H1 (cell line): ENCODE measurements around the gene CAMTA1. TPM values are rescaled to one million over a fixed set of nuclear protein-coding genes. Genes with fewer than 3 reads are reported as not detected.

Experiments
- CTCF ChIA-PET: fragments of 300-600 bp; sonication (Branson Sonifier 250); formaldehyde crosslinking; loops from one replicate; lab custom pipeline; 2021; ENCODE audit not compliant: partially characterized antibody; lab: Charles Lee
- POLR2A ChIA-PET: fragments of 300-600 bp; sonication (Branson Sonifier 250); formaldehyde crosslinking; loops from one replicate; lab custom pipeline; 2021; ENCODE audit warnings: inconsistent platforms; ENCODE audit not compliant: partially characterized antibody; lab: Charles Lee
- DNase-seq, 2 experiments: peaks; one replicate each; pipeline versions ENCODE4 v3.0.0 to v3.0.0-alpha.2; 2010 to 2022; ENCODE audit warnings: low spot score in 2 of 2, low read depth in 1 of 2, mixed read lengths in 1 of 2
- FAIRE-seq: peaks from 2 replicates; lab custom pipeline; 2011; peaks lifted over from hg19 to GRCh38; lab: Jason Lieb, UNC
- H2AFZ ChIP-seq: 2 replicates; pipeline ENCODE4 v1.8.1; 2012; ENCODE audit warnings: low read length, inconsistent platforms
- H2AK5ac ChIP-seq: 2 replicates; pipeline ENCODE4 v1.6.1; 2013; ENCODE audit warnings: low read depth, low read length
- H2BK120ac ChIP-seq: replicated peaks from 2 replicates; pipeline ENCODE3; 2013; ENCODE audit warnings: low read depth, low read length, inconsistent platforms
- H2BK12ac ChIP-seq: 2 replicates; pipeline ENCODE4 v1.6.1; 2013; ENCODE audit warnings: low read depth, low read length
- H2BK15ac ChIP-seq: 2 replicates; pipeline ENCODE4 v1.6.1; 2013; ENCODE audit warnings: low read length
- H2BK20ac ChIP-seq: 2 replicates; pipeline ENCODE4 v1.6.1; 2013; ENCODE audit warnings: low read length
- H2BK5ac ChIP-seq: 2 replicates; pipeline ENCODE4 v1.6.1; 2013; ENCODE audit warnings: low read depth, low read length
- H3K14ac ChIP-seq: 2 replicates; pipeline ENCODE4 v1.6.1; 2013; ENCODE audit warnings: inconsistent platforms; ENCODE audit not compliant: insufficient read length
- H3K18ac ChIP-seq: 2 replicates; pipeline ENCODE4 v1.6.1; 2013; ENCODE audit warnings: low read length; ENCODE audit errors: extremely low read depth
- H3K23ac ChIP-seq: 2 replicates; pipeline ENCODE4 v1.6.1; 2013; ENCODE audit warnings: inconsistent platforms; ENCODE audit not compliant: insufficient read length
- H3K23me2 ChIP-seq: 2 replicates; pipeline ENCODE4 v1.6.1; 2013; ENCODE audit warnings: low read depth, low read length
- H3K27ac ChIP-seq: 2 replicates; pipeline ENCODE4 v1.6.1; 2011; ENCODE audit warnings: low read depth, low read length, inconsistent platforms
- H3K27me3 ChIP-seq, 4 experiments: replicated peaks in 1 of 4; 1 replicate in 1 of 4; 2 replicates in 3 of 4; pipeline versions ENCODE4 v1.6.1 to v1.8.1; 2011 to 2013; ENCODE audit warnings: low read length in 3 of 4, mild to moderate bottlenecking in 3 of 4, inconsistent platforms in 2 of 4, mixed read lengths in 2 of 4, moderate library complexity in 1 of 4; ENCODE audit not compliant: control insufficient read depth in 3 of 4, insufficient read depth in 3 of 4; ENCODE audit errors: extremely low read depth in 1 of 4
- H3K36me3 ChIP-seq, 4 experiments: 2 replicates each; pipeline versions ENCODE4 v1.6.1 to v1.8.1; 2011 to 2013; ENCODE audit warnings: mild to moderate bottlenecking in 4 of 4, low read length in 3 of 4, moderate library complexity in 2 of 4, control low read depth in 1 of 4, inconsistent platforms in 1 of 4; ENCODE audit not compliant: insufficient read depth in 4 of 4, control insufficient read depth in 2 of 4
- H3K4ac ChIP-seq: replicated peaks from 2 replicates; pipeline ENCODE3; 2013; ENCODE audit warnings: low read length, low read depth, mixed read lengths, inconsistent platforms; ENCODE audit not compliant: insufficient read length
- H3K4me1 ChIP-seq, 4 experiments: replicated peaks in 1 of 4; 1 replicate in 1 of 4; 2 replicates in 3 of 4; pipeline versions ENCODE4 v1.6.1 to v1.8.1; 2011 to 2013; ENCODE audit warnings: low read length in 3 of 4, inconsistent platforms in 2 of 4, mixed read lengths in 1 of 4; ENCODE audit not compliant: insufficient read depth in 4 of 4, control insufficient read depth in 3 of 4
- H3K4me2 ChIP-seq, 2 experiments: 2 replicates each; pipeline versions ENCODE4 v1.6.1 to v1.8.1; 2011 to 2013; ENCODE audit warnings: low read depth in 2 of 2, low read length in 2 of 2, control low read depth in 1 of 2, inconsistent platforms in 1 of 2, mild to moderate bottlenecking in 1 of 2; ENCODE audit not compliant: insufficient read depth in 1 of 2
- H3K4me3 ChIP-seq, 4 experiments: fragments of 200-600, 300-600 bp in 1 of 4; sonication (generic), shearing (Covaris generic), sonication (Bioruptor Twin) in 1 of 4; 2 replicates each; pipeline versions ENCODE4 v1.5.1 to v1.8.1; 2011 to 2016; ENCODE audit warnings: low read length in 4 of 4, low read depth in 3 of 4, control low read depth in 2 of 4, inconsistent platforms in 2 of 4, mild to moderate bottlenecking in 2 of 4, mixed read lengths in 1 of 4, moderate library complexity in 1 of 4; ENCODE audit not compliant: insufficient read depth in 2 of 4; ENCODE audit errors: extremely low read depth in 1 of 4
- H3K56ac ChIP-seq: replicated peaks from 2 replicates; pipeline ENCODE3; 2013; ENCODE audit warnings: low read depth, mild to moderate bottlenecking, mixed read lengths, low read length, inconsistent platforms; ENCODE audit not compliant: insufficient read length
- H3K79me1 ChIP-seq: 2 replicates; pipeline ENCODE4 v1.6.1; 2013; ENCODE audit warnings: low read depth, low read length, control low read depth
- H3K79me2 ChIP-seq, 2 experiments: 2 replicates each; pipeline versions ENCODE4 v1.6.1 to v1.8.1; 2012 to 2013; ENCODE audit warnings: low read length in 2 of 2, mild to moderate bottlenecking in 2 of 2, inconsistent platforms in 1 of 2; ENCODE audit not compliant: insufficient read depth in 2 of 2, control insufficient read depth in 1 of 2
- H3K9ac ChIP-seq, 4 experiments: replicated peaks in 1 of 4; 1 replicate in 1 of 4; 2 replicates in 3 of 4; pipeline versions ENCODE4 v1.6.1 to v1.8.1; 2011 to 2013; ENCODE audit warnings: low read depth in 3 of 4, low read length in 3 of 4, control low read depth in 2 of 4, mild to moderate bottlenecking in 2 of 4, moderate library complexity in 2 of 4, inconsistent platforms in 1 of 4; ENCODE audit errors: extremely low read depth in 1 of 4
- H3K9me3 ChIP-seq, 2 experiments: 2 replicates each; pipeline versions ENCODE4 v1.6.1 to v1.8.1; 2012 to 2013; ENCODE audit warnings: mild to moderate bottlenecking in 2 of 2, moderate library complexity in 2 of 2, control low read depth in 1 of 2, inconsistent platforms in 1 of 2, low read depth in 1 of 2, low read length in 1 of 2, mixed read lengths in 1 of 2; ENCODE audit not compliant: insufficient read depth in 2 of 2
- H4K20me1 ChIP-seq, 2 experiments: replicated peaks in 1 of 2; 2 replicates each; pipeline versions ENCODE3 to v1.8.1; 2011 to 2013; ENCODE audit warnings: inconsistent platforms in 2 of 2, low read length in 2 of 2, mild to moderate bottlenecking in 1 of 2; ENCODE audit not compliant: insufficient read depth in 2 of 2, control insufficient read depth in 1 of 2
- H4K5ac ChIP-seq: 2 replicates; pipeline ENCODE4 v1.6.1; 2013; ENCODE audit warnings: low read length, low read depth, mixed read lengths, inconsistent platforms; ENCODE audit not compliant: insufficient read length
- H4K8ac ChIP-seq: 2 replicates; pipeline ENCODE4 v1.8.0; 2013; ENCODE audit warnings: mild to moderate bottlenecking, moderate library complexity, low read length, inconsistent platforms; ENCODE audit not compliant: insufficient read depth; ENCODE audit errors: extremely low read depth
- H4K91ac ChIP-seq: replicated peaks from 2 replicates; pipeline ENCODE3; 2013; ENCODE audit warnings: low read length, mixed read lengths, inconsistent platforms; ENCODE audit not compliant: insufficient read length
- BRCA1 ChIP-seq: IDR thresholded peaks from 2 replicates; pipeline ENCODE4 v1.6.1; 2012; ENCODE audit warnings: low read depth, low read length, improper control_type of control experiment
- EP300 ChIP-seq, 2 experiments: IDR thresholded peaks; 1 replicate in 1 of 2; 2 replicates in 1 of 2; pipeline ENCODE4 v1.6.1; 2011 to 2012; ENCODE audit warnings: low read depth in 2 of 2, low read length in 2 of 2, mild to moderate bottlenecking in 2 of 2, borderline replicate concordance in 1 of 2, inconsistent platforms in 1 of 2, moderate library complexity in 1 of 2
- RBBP5 ChIP-seq: IDR thresholded peaks from 2 replicates; pipeline ENCODE4 v1.7.1; 2012; ENCODE audit warnings: low read depth, mild to moderate bottlenecking, inconsistent platforms, low read length, moderate library complexity, borderline replicate concordance
- TBP ChIP-seq: IDR thresholded peaks from 2 replicates; pipeline ENCODE4 v1.6.1; 2011; ENCODE audit warnings: low read depth, low read length, improper control_type of control experiment
- WGBS, 2 experiments: shearing (Covaris generic) in 1 of 2; methylation state at CpG; one replicate each; pipeline versions ENCODE4 v1.1.6 to v1.1.7; 2013 to 2015; ENCODE audit warnings: low lambda C conversion rate in 2 of 2, mixed read lengths in 2 of 2, inconsistent platforms in 1 of 2, low coverage in 1 of 2, missing lambda C conversion rate in 1 of 2; ENCODE audit not compliant: insufficient replicate concordance in 2 of 2, insufficient coverage in 1 of 2, insufficient read length in 1 of 2; ENCODE audit errors: extremely low coverage in 1 of 2, missing lambda C conversion rate in 1 of 2; 5-methylcytosine and 5-hydroxymethylcytosine counted together
- polyA plus RNA-seq, 7 experiments: library from polyadenylated mRNA; depleted of rRNA in 3 of 7; stranded (reverse) in 5 of 7; unstranded in 2 of 7; fragments of >200 nt in 5 of 7; fragments of 200-250 nt in 2 of 7; gene quantifications; 1 replicate in 5 of 7; 2 replicates in 1 of 7; 4 replicates in 1 of 7; pipeline versions ENCODE4 v1.2.1 to v1.2.3, GENCODE V29; 2011 to 2013; ENCODE audit warnings: missing spikeins in 2 of 7, mixed read lengths in 2 of 7
- total RNA-seq: library from RNA; stranded (reverse); fragmentation: NEBNext Ultra II Directional; extraction: Animal tissue kit (Norgen Biotek cat#: 25700); gene quantifications from 2 replicates; pipeline ENCODE4 v1.2.1, GENCODE V29; 2021

Gene CAMTA1
- total and polyA plus RNA-seq, 2 of the 8 experiments (the other 6 are each of a cell fraction or from before 2014, with no cell fraction given), result 65.0 to 119 TPM

- Histone ChIP-seq H3K79me2 (no peaks in the 10 kb centered on the region), H4K91ac (no peak overlapping the region), H2BK15ac (no peak overlapping the region), H3K27ac (no peak overlapping the region), H2BK5ac (no peak overlapping the region), H4K5ac (no peak overlapping the region), H3K9ac (no peak overlapping the region), H3K4me1 (peaks cover 3 to 14% (median 5%) of the 10 kb centered on the region in 4 experiments), H3K4me2 (no peak overlapping the region), H4K20me1 (no peaks in the 10 kb centered on the region), H2BK12ac (no peak overlapping the region), H4K8ac (no peak overlapping the region), H3K27me3 (no peaks in the 10 kb centered on the region), H2BK20ac (no peak overlapping the region), H3K9me3 (no peaks in the 10 kb centered on the region), H3K23ac (no peak overlapping the region), H3K56ac (no peak overlapping the region), H2BK120ac (no peak overlapping the region), H3K4me3 (no peak overlapping the region), H3K36me3 (no peaks in the 10 kb centered on the region), H3K18ac (no peak overlapping the region; the same call in 1 of the 2 replicates), H2AK5ac (no peak overlapping the region), H3K79me1 (no peaks in the 10 kb centered on the region), H3K4ac (no peak overlapping the region), H2AFZ (no peak overlapping the region), H3K14ac (no peak overlapping the region), H3K23me2 (peaks cover 6% of the 10 kb centered on the region; the same call in 1 of the 2 replicates)
- TF ChIP-seq TBP (no peak), EP300 (IDR thresholded peaks at IDR 0.05; ENCODE audit: borderline replicate concordance in 1 of 2, low read depth in 2 of 2, low read length in 2 of 2) (no peak), BRCA1 (no peak), RBBP5 (no peak)
- WGBS, 2 experiments, result 90% methylated on average over 2 of the region's 2 CpGs; no CpG with 5 or more reads in 1 of the 2 experiments
- DNase-seq (no peak), FAIRE-seq (no peak)
- ChIA-PET POLR2A (no interaction called here), CTCF (interaction anchor here (0.7 kb wide), 1 partner anchor 20 kb away, joined by 3 read pairs; no protein-coding TSS in a partner anchor)
These were observed 197.6 kb downstream of the CAMTA1 start for GRCh38 chr1:6982860-6983259.
